ENCODE data around the gene CMTM5. TPM values are rescaled to one million over a fixed set of nuclear protein-coding genes. Genes with fewer than 3 reads are reported as not detected.
A peak's percentile ranks its signal among the peaks of the same experiment; 100 is the strongest.

CMTM5 gene
- total RNA-seq = not detected in 2 replicates
- polyA plus RNA-seq (2012) = 3.0 TPM

- no peak for DNase-seq (ENCODE audit: low read depth)
Measured at GRCh38 chr14:23376482-23377197, at the start of gene CMTM5. CMTM5 (plus strand) TSS chr14:23377046; CDS start chr14:23377252, 206 bp downstream.

- peak; percentile 82 for DNase-seq (ENCODE audit: low read depth)
Measured at GRCh38 chr14:23327947-23328744, 48.7 kb upstream of the CMTM5 start.

GRCh38 chr14:23335623-23336022 is 41.2 kb upstream of the CMTM5 start:
- DNase-seq (ENCODE audit: low read depth) = no peak

GRCh38 chr14:23339506-23340268 is 37.2 kb upstream of the CMTM5 start:
- DNase-seq (ENCODE audit: low read depth) = no peak

- no peak for DNase-seq (ENCODE audit: low read depth)
Measured at GRCh38 chr14:23344481-23344880, 32.4 kb upstream of the CMTM5 start.

- no peak for DNase-seq (ENCODE audit: low read depth)
Measured at GRCh38 chr14:23345987-23346692, 30.7 kb upstream of the CMTM5 start.

- DNase-seq (ENCODE audit: low read depth) = no peak
Measured at GRCh38 chr14:23346693-23347405, 30.0 kb upstream of the CMTM5 start.

- no peak for DNase-seq (ENCODE audit: low read depth)
Measured at GRCh38 chr14:23347406-23348296, 29.2 kb upstream of the CMTM5 start.

- no peak for DNase-seq (ENCODE audit: low read depth)
Measured at GRCh38 chr14:23348297-23348655, 28.6 kb upstream of the CMTM5 start.

- no peak for DNase-seq (ENCODE audit: low read depth)
Measured at GRCh38 chr14:23349156-23349845, 27.5 kb upstream of the CMTM5 start.

- no peak for DNase-seq (ENCODE audit: low read depth)
Measured at GRCh38 chr14:23351681-23352505, 25.0 kb upstream of the CMTM5 start.

- peak; percentile 69 for DNase-seq (ENCODE audit: low read depth)
Measured at GRCh38 chr14:23352506-23353432, 24.1 kb upstream of the CMTM5 start, which contains the start of gene SLC22A17. SLC22A17 (minus strand) TSS chr14:23352887.

- DNase-seq (ENCODE audit: low read depth) = no peak
Measured at GRCh38 chr14:23353433-23353780, 23.4 kb upstream of the CMTM5 start.

GRCh38 chr14:23354990-23355389 is 21.9 kb upstream of the CMTM5 start:
- no peak for DNase-seq (ENCODE audit: low read depth)

- DNase-seq (ENCODE audit: low read depth) = no peak
Measured at GRCh38 chr14:23355871-23356435, 20.9 kb upstream of the CMTM5 start.

- no peak for DNase-seq (ENCODE audit: low read depth)
Measured at GRCh38 chr14:23356662-23357061, 20.2 kb upstream of the CMTM5 start.

- no peak for DNase-seq (ENCODE audit: low read depth)
Measured at GRCh38 chr14:23357261-23357660, 19.6 kb upstream of the CMTM5 start.
